ENCODE results near the gene TEX11.
"Not testable (repeated sequence)": the region's sequence is repeated elsewhere in the genome, so short reads cannot be mapped to it uniquely, and the experiment has no call there.

- TF ChIP-seq CTCF (IDR thresholded peaks at IDR 0.05; ENCODE audit: low read length); EZH2 (IDR thresholded peaks at IDR 0.05; ENCODE audit: borderline replicate concordance, low read length): not testable (repeated sequence)
These were observed 392.8 kb downstream of the TEX11 start for GRCh38 chrX:70515692-70516091.
